Amygdala (tissue), 56 donors: ENCODE measurements around the gene C11orf42.
"Not testable (repeated sequence)": the region's sequence is repeated elsewhere in the genome, so short reads cannot be mapped to it uniquely, and the experiment has no call there.

Experiments used
- DNase-seq, 56 donors: peaks; one replicate each; lab custom pipeline; 2025; lab: John Stamatoyannopoulos, UW

The C11orf42 gene

GRCh38 chr11:6219359-6219758 is 14.0 kb downstream of the C11orf42 start:
- peak in 1 of 56 donors; percentile 5 for DNase-seq

GRCh38 chr11:6223854-6224253 is 18.5 kb downstream of the C11orf42 start:
- no peak for DNase-seq

- DNase-seq: no peak
Measured at GRCh38 chr11:6224421-6224820, 19.1 kb downstream of the C11orf42 start.

GRCh38 chr11:6225024-6225423 is 19.7 kb downstream of the C11orf42 start:
- DNase-seq: no peak

- no peak for DNase-seq
Measured at GRCh38 chr11:6225896-6226295, 20.5 kb downstream of the C11orf42 start.

- DNase-seq: no peak
Measured at GRCh38 chr11:6228520-6228919, 23.2 kb downstream of the C11orf42 start.

GRCh38 chr11:6229911-6230310 is 24.6 kb downstream of the C11orf42 start:
- no peak for DNase-seq

GRCh38 chr11:6232899-6233298 is 27.5 kb downstream of the C11orf42 start:
- peak in 1 of 56 donors; percentile 14 for DNase-seq

- DNase-seq: no peak
Measured at GRCh38 chr11:6233984-6234386, 28.6 kb downstream of the C11orf42 start.

- DNase-seq: peak; percentile 66 to 100 (median 99)
Measured at GRCh38 chr11:6234387-6235107, 29.2 kb downstream of the C11orf42 start, which contains the start of gene FHIP1B. Gene FHIP1B, minus strand, starts transcription at chr11:6234636. Its CDS starts 10,120 bp downstream, at chr11:6224516.

GRCh38 chr11:6237266-6237665 is 31.9 kb downstream of the C11orf42 start:
- no peak for DNase-seq

- no peak for DNase-seq
Measured at GRCh38 chr11:6237761-6238302, 32.5 kb downstream of the C11orf42 start.

- no peak for DNase-seq
Measured at GRCh38 chr11:6238902-6239301, 33.5 kb downstream of the C11orf42 start, which contains the start of gene CNGA4. Gene CNGA4, plus strand, starts transcription at chr11:6239089. Its CDS starts 118 bp downstream, at chr11:6239207.

GRCh38 chr11:6240139-6240538 is 34.8 kb downstream of the C11orf42 start:
- DNase-seq: no peak

GRCh38 chr11:6240781-6241180 is 35.4 kb downstream of the C11orf42 start:
- DNase-seq: no peak

GRCh38 chr11:6241316-6241715 is 36.0 kb downstream of the C11orf42 start:
- no peak for DNase-seq

- no peak for DNase-seq
Measured at GRCh38 chr11:6245536-6245935, 40.2 kb downstream of the C11orf42 start.

- no peak for DNase-seq
Measured at GRCh38 chr11:6248248-6248647, 42.9 kb downstream of the C11orf42 start.

- DNase-seq: not testable (repeated sequence)
Measured at GRCh38 chr11:6248897-6249296, 43.5 kb downstream of the C11orf42 start.

- DNase-seq: peak in 7 of 56 donors; percentile 8 to 31 (median 21)
Measured at GRCh38 chr11:6249770-6250555, 44.6 kb downstream of the C11orf42 start.

- peak in 28 of 56 donors; percentile 4 to 62 (median 28) for DNase-seq
Measured at GRCh38 chr11:6251120-6251733, 45.9 kb downstream of the C11orf42 start.
